AG09319 (cell line): ENCODE measurements around the gene FANCC.
"Not testable (repeated sequence)": the region's sequence is repeated elsewhere in the genome, so short reads cannot be mapped to it uniquely, and the experiment has no call there.

Source experiments
- DNase-seq: peaks from one replicate; pipeline ENCODE4 v3.0.0-alpha.2; 2010; ENCODE audit warnings: low read depth; ENCODE audit errors: extremely low read depth
- CTCF ChIP-seq: IDR thresholded peaks from 2 replicates; pipeline ENCODE4 v1.5.1; 2011; ENCODE audit warnings: low read depth, mild to moderate bottlenecking, inconsistent platforms, low read length, moderate library complexity

FANCC gene

GRCh38 chr9:95280745-95281144 lies 36.8 kb downstream of the FANCC start:
- no peak for TF ChIP-seq CTCF
- DNase-seq: no peak

- no peak for DNase-seq
- TF ChIP-seq CTCF: no peak
Observed at GRCh38 chr9:95277509-95277908, 40.0 kb downstream of the FANCC start.

- no peak for TF ChIP-seq CTCF
- DNase-seq: no peak
Observed at GRCh38 chr9:95276395-95276954, 41.0 kb downstream of the FANCC start.

GRCh38 chr9:95274160-95274559 lies 43.3 kb downstream of the FANCC start:
- not testable (repeated sequence) for DNase-seq

GRCh38 chr9:95273369-95274022 lies 44.0 kb downstream of the FANCC start:
- no peak for DNase-seq
- no peak for TF ChIP-seq CTCF

- TF ChIP-seq CTCF: no peak
Observed at GRCh38 chr9:95272830-95273229, 44.7 kb downstream of the FANCC start.

GRCh38 chr9:95270790-95271189 lies 46.7 kb downstream of the FANCC start:
- TF ChIP-seq CTCF: no peak
- no peak for DNase-seq

More at GRCh38 chr9:95272830-95273229, 44.7 kb downstream of the FANCC start:
- no peak for DNase-seq

- DNase-seq: not testable (repeated sequence)
Observed at GRCh38 chr9:95269803-95270773, 47.4 kb downstream of the FANCC start.
